ENCODE measurements around the gene ITGB3BP.
A peak's percentile ranks its signal among the peaks of the same experiment; 100 is the strongest.

ITGB3BP gene

GRCh38 chr1:63522891-63523728 is at the start of gene ITGB3BP, which contains the start of gene EFCAB7:
Gene ITGB3BP, minus strand, starts transcription at chr1:63523225. Its CDS starts 92 bp downstream, at chr1:63523133.
Gene EFCAB7, plus strand, starts transcription at chr1:63523525. Its CDS starts 2,048 bp downstream, at chr1:63525573.
- TF ChIP-seq CTCF (IDR thresholded peaks at IDR 0.05) = no peak

GRCh38 chr1:63569640-63570316 is 46.8 kb upstream of the ITGB3BP start:
- TF ChIP-seq CTCF (IDR thresholded peaks at IDR 0.05) = no peak

GRCh38 chr1:63569068-63569467 is 46.0 kb upstream of the ITGB3BP start:
- TF ChIP-seq CTCF (IDR thresholded peaks at IDR 0.05) = no peak

- no peak for TF ChIP-seq CTCF (IDR thresholded peaks at IDR 0.05)
Measured at GRCh38 chr1:63563745-63564144, 40.7 kb upstream of the ITGB3BP start.

GRCh38 chr1:63559357-63559756 is 36.3 kb upstream of the ITGB3BP start:
- TF ChIP-seq CTCF (IDR thresholded peaks at IDR 0.05) = no peak

GRCh38 chr1:63557365-63557987 is 34.5 kb upstream of the ITGB3BP start:
- peak; percentile 61 for TF ChIP-seq CTCF (IDR thresholded peaks at IDR 0.05)

GRCh38 chr1:63555480-63555879 is 32.5 kb upstream of the ITGB3BP start:
- TF ChIP-seq CTCF (IDR thresholded peaks at IDR 0.05) = no peak

Data from LNCAP (cell line).